Measurements from ENCODE around the gene RAPGEFL1.

GRCh38 chr17:40179923-40180659, 2.8 kb downstream of the RAPGEFL1 start:
- TF ChIP-seq CTCF (IDR thresholded peaks at IDR 0.05) = no peak
- no peak for TF ChIP-seq POLR2A (IDR thresholded peaks at IDR 0.05)
